ENCODE results near the gene PLPP6. TPM values are rescaled to one million over a fixed set of nuclear protein-coding genes. Genes with fewer than 3 reads are reported as not detected.

Gene PLPP6
- total RNA-seq, 4 donors from 2014 or later: 8.4 to 15.1 (median 12.8) TPM

GRCh38 chr9:4714266-4715016 lies 52.3 kb downstream of the PLPP6 start:
- no peak overlapping the region for H3K27ac ChIP-seq
- 82% methylated on average over 9 of the region's 9 CpGs for WGBS

More at GRCh38 chr9:4714266-4715016, 52.3 kb downstream of the PLPP6 start:
- no peak for TF ChIP-seq POLR2A (IDR thresholded peaks at IDR 0.05)
- TF ChIP-seq CTCF (IDR thresholded peaks at IDR 0.05): no peak
- TF ChIP-seq EP300 (IDR thresholded peaks at IDR 0.05): no peak
- no peak for TF ChIP-seq POLR2AphosphoS5 (IDR thresholded peaks at IDR 0.05)
- Histone ChIP-seq H3K9me3 (no peaks in the 10 kb centered on the region), H3K4me3 (no peak overlapping the region), H3K36me3 (peaks cover 74% of the 10 kb centered on the region), H3K27me3 (no peaks in the 10 kb centered on the region), H3K4me1 (no peaks in the 10 kb centered on the region)
- DNase-seq (ENCODE audit: low spot score in 2 of 2): no peak

Other genes starting within 250 kb of the PLPP6 start
- 1 to 10 TPM; 1.0 to 2.4 (median 1.6) TPM for gene SLC1A1, start 171.8 kb upstream of the PLPP6 start, total RNA-seq
- 10 to 100 TPM in 1 of 4 donors, 1 to 10 TPM in 3; 1.2 to 23.8 (median 3.4) TPM for gene SPATA6L, start 4.2 kb downstream of the PLPP6 start, total RNA-seq
- 10 to 100 TPM; 17.3 to 26.1 (median 23.5) TPM for gene CDC37L1, start 17.3 kb downstream of the PLPP6 start, total RNA-seq
- gene AK3, start 78.9 kb downstream of the PLPP6 start, total RNA-seq: 10 to 100 TPM; 69.7 to 96.4 (median 78.6) TPM
- gene RCL1, start 130.7 kb downstream of the PLPP6 start, total RNA-seq: 10 to 100 TPM; 44.7 to 75.7 (median 55.5) TPM

Measured in suprapubic skin (tissue), 4 donors.